Measurements from ENCODE around the gene TAF7. TPM values are rescaled to one million over a fixed set of nuclear protein-coding genes. Genes with fewer than 3 reads are reported as not detected.
A peak's percentile ranks its signal among the peaks of the same experiment; 100 is the strongest.
"Not testable (repeated sequence)": the region's sequence is repeated elsewhere in the genome, so short reads cannot be mapped to it uniquely, and the experiment has no call there.

Gene TAF7
- total RNA-seq, 1 donor from 2014 or later: 65.0 TPM

- H3K4me3 ChIP-seq: peak within 1 kb of the TSS; percentile 39
- H3K27me3 ChIP-seq (ENCODE audit: low read depth): peaks cover 18% of the 10 kb centered on the region
- TF ChIP-seq, protein P1, sequence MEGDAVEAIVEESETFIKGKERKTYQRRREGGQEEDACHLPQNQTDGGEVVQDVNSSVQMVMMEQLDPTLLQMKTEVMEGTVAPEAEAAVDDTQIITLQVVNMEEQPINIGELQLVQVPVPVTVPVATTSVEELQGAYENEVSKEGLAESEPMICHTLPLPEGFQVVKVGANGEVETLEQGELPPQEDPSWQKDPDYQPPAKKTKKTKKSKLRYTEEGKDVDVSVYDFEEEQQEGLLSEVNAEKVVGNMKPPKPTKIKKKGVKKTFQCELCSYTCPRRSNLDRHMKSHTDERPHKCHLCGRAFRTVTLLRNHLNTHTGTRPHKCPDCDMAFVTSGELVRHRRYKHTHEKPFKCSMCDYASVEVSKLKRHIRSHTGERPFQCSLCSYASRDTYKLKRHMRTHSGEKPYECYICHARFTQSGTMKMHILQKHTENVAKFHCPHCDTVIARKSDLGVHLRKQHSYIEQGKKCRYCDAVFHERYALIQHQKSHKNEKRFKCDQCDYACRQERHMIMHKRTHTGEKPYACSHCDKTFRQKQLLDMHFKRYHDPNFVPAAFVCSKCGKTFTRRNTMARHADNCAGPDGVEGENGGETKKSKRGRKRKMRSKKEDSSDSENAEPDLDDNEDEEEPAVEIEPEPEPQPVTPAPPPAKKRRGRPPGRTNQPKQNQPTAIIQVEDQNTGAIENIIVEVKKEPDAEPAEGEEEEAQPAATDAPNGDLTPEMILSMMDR (IDR thresholded peaks at IDR 0.05): peak; percentile 40
- no peaks in the 10 kb centered on the region for H3K4me1 ChIP-seq
- peaks cover 60% of the 10 kb centered on the region for H3K9me3 ChIP-seq
- ATAC-seq (no peak), DNase-seq (no peak)
- intact Hi-C loops (cut with DNase I): no loop called here
- H3K36me3 ChIP-seq: no peaks in the 10 kb centered on the region
- H3K27ac ChIP-seq: no peak within 1 kb of the TSS
Observed at GRCh38 chr5:141354900-141355469, 34.4 kb upstream of the TAF7 start, which contains the start of gene PCDHGA4. TSS of gene PCDHGA4 (plus strand) at chr5:141355021. CDS start at chr5:141355108, 87 bp downstream.

GRCh38 chr5:141351591-141351990 lies 31.0 kb upstream of the TAF7 start:
- Histone ChIP-seq H3K36me3 (no peaks in the 10 kb centered on the region), H3K4me1 (no peaks in the 10 kb centered on the region), H3K9me3 (peaks cover 57% of the 10 kb centered on the region), H3K27ac (no peak overlapping the region), H3K4me3 (no peak overlapping the region), H3K27me3 (ENCODE audit: low read depth) (peaks cover 22% of the 10 kb centered on the region)
- no peak for DNase-seq
- no peak for ATAC-seq
- TF ChIP-seq, protein P1 (IDR thresholded peaks at IDR 0.05): no peak
- intact Hi-C loops (cut with DNase I): no loop called here

DNA sequence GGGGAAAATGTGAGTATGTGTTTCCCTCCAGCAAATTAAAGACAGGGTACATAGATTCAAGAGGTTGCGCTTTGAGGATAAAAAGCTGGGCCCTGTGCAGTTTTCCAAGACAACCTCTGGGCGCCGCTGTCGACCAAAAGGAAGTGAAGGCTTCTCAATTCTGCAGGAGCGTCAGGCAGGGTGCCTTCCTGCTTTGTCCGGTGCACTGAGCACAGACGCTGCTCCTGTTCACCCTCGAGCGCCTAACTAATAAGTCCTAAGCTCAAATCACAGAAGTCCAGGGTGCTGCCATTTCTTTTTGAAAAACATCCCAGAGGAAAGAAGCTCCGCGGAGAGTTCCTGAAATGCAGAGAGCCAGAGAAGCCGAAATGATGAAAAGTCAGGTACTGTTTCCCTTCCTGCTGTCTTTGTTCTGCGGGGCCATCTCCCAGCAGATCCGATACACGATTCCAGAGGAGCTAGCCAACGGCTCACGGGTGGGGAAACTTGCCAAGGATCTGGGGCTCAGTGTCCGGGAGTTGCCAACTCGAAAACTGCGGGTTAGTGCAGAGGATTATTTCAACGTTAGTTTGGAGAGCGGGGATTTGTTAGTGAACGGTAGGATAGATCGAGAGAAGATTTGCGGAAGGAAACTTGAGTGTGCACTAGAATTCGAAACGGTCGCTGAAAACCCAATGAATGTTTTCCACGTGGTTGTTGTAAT lies 29.5 kb upstream of the TAF7 start, which contains the start of gene PCDHGB1:
Gene PCDHGB1, plus strand, starts transcription at position 183 of the 703 bp plus-strand sequence. Its CDS starts 162 bp downstream, at position 345.
- Histone ChIP-seq H3K4me3 (peak within 1 kb of the TSS; percentile 23), H3K27ac (no peak within 1 kb of the TSS), H3K36me3 (no peaks in the 10 kb centered on the region), H3K9me3 (peaks cover 51% of the 10 kb centered on the region), H3K27me3 (ENCODE audit: low read depth) (peaks cover 22% of the 10 kb centered on the region), H3K4me1 (no peaks in the 10 kb centered on the region)
- intact Hi-C loops (cut with DNase I): no loop called here
- TF ChIP-seq, protein P1 (IDR thresholded peaks at IDR 0.05): peak; percentile 36
- no peak for DNase-seq
- peak in 1 of 2 donors; percentile 44 for ATAC-seq

DNA sequence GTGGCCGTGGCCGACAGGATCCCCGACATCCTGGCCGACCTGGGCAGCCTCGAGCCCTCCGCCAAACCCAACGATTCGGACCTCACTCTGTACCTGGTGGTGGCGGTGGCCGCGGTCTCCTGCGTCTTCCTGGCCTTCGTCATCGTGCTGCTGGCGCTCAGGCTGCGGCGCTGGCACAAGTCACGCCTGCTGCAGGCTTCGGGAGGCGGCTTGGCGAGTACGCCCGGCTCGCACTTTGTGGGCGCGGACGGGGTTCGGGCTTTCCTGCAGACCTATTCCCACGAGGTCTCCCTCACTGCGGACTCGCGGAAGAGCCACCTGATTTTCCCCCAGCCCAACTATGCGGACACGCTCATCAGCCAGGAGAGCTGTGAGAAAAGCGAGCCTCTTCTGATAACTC lies 25.4 kb upstream of the TAF7 start:
- H3K4me1 ChIP-seq; H3K36me3 ChIP-seq; intact Hi-C loops (cut with DNase I); ATAC-seq; H3K27me3 ChIP-seq (ENCODE audit: low read depth); DNase-seq; H3K4me3 ChIP-seq; H3K27ac ChIP-seq: not testable (repeated sequence)
- H3K9me3 ChIP-seq: peaks cover 58% of the 10 kb centered on the region

- Histone ChIP-seq H3K27me3 (ENCODE audit: low read depth) (peaks cover 7% of the 10 kb centered on the region), H3K36me3 (no peaks in the 10 kb centered on the region), H3K4me3 (no peak overlapping the region), H3K4me1 (no peaks in the 10 kb centered on the region), H3K27ac (no peak overlapping the region), H3K9me3 (peaks cover 56% of the 10 kb centered on the region)
- intact Hi-C loops (cut with DNase I): no loop called here
- ATAC-seq: no peak
- no peak for DNase-seq
- TF ChIP-seq, protein P1 (IDR thresholded peaks at IDR 0.05): no peak
Observed at GRCh38 chr5:141345327-141345726, 24.7 kb upstream of the TAF7 start.

GRCh38 chr5:141343953-141344463 lies 23.4 kb upstream of the TAF7 start:
- H3K9me3 ChIP-seq: peaks cover 59% of the 10 kb centered on the region
- DNase-seq (no peak), ATAC-seq (no peak)
- no peaks in the 10 kb centered on the region for H3K4me1 ChIP-seq
- no peak overlapping the region for H3K27ac ChIP-seq
- TF ChIP-seq, protein P1 (IDR thresholded peaks at IDR 0.05): no peak
- H3K27me3 ChIP-seq (ENCODE audit: low read depth): peaks cover 6% of the 10 kb centered on the region
- H3K4me3 ChIP-seq: peak overlapping the region; percentile 22
- intact Hi-C loops (cut with DNase I): no loop called here
- no peaks in the 10 kb centered on the region for H3K36me3 ChIP-seq

Measured in lower lobe of right lung (tissue), 2 donors.